Motor neuron (in vitro differentiated cells): ENCODE data around the gene OR14C36. TPM values are rescaled to one million over a fixed set of nuclear protein-coding genes. Genes with fewer than 3 reads are reported as not detected.
"Not testable (repeated sequence)": the region's sequence is repeated elsewhere in the genome, so short reads cannot be mapped to it uniquely, and the experiment has no call there.

Experiments
- ATAC-seq, 8 experiments: fragments of 200-7000 bp; cut with Tn5 transposase; replicated peaks in 6 of 8; 2 replicates each; pipeline ENCODE4 v1.8.0; 2021; ENCODE audit warnings: mild to moderate bottlenecking in 8 of 8, moderate library complexity in 8 of 8
- H3K27ac ChIP-seq, 2 donors: fragments of 250-450 bp; sonication (Bioruptor Pico); 2 replicates each; pipeline ENCODE4 v1.9.0; 2021; ENCODE audit warnings: antibody characterized with exemption in 2 of 2, mild to moderate bottlenecking in 2 of 2, moderate library complexity in 1 of 2
- H3K4me1 ChIP-seq, 2 donors: fragments of 250-450 bp; sonication (Bioruptor Pico); replicated peaks in 1 of 2; 2 replicates each; pipeline ENCODE4 v1.6.1; 2021; ENCODE audit warnings: antibody characterized with exemption in 2 of 2, mild to moderate bottlenecking in 2 of 2, moderate library complexity in 1 of 2
- H3K4me3 ChIP-seq, 5 donors: fragments of 250-450 bp; sonication (Bioruptor Pico); 2 replicates each; pipeline ENCODE4 v1.9.0; 2021; ENCODE audit warnings: antibody characterized with exemption in 5 of 5, mild to moderate bottlenecking in 5 of 5, moderate library complexity in 4 of 5
- WGBS, 10 experiments: fragments of 450-650 bp; shearing (Covaris generic); methylation state at CpG; one replicate each; pipeline ENCODE4 v1.0.0; 2022; 5-methylcytosine and 5-hydroxymethylcytosine counted together
- in situ Hi-C, 9 experiments: fragments of 400-800 bp; cut with MboI; loops; one replicate each; pipeline ENCODE4 v1.15.0; 2021; ENCODE audit warnings: low sequenced_read_pairs in 9 of 9, low pct_unique_long_range_greater_than_20kb in 2 of 9; ENCODE audit not compliant: unreplicated experiment in 9 of 9
- total RNA-seq, 8 experiments: library from RNA; unstranded; fragments of 300-600 nt; gene quantifications; 2 replicates each; pipeline versions ENCODE4 v1.2.3 to v1.2.4, GENCODE V29; 2022

Gene OR14C36, protein sequence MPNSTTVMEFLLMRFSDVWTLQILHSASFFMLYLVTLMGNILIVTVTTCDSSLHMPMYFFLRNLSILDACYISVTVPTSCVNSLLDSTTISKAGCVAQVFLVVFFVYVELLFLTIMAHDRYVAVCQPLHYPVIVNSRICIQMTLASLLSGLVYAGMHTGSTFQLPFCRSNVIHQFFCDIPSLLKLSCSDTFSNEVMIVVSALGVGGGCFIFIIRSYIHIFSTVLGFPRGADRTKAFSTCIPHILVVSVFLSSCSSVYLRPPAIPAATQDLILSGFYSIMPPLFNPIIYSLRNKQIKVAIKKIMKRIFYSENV
- total RNA-seq = under 1 TPM in 3 of 8 experiments, not detected in 5; 0.32 to 0.52 (median 0.49) TPM

GRCh38 chr1:248348475-248348874, at the start of gene OR14C36:
OR14C36 (plus strand) TSS chr1:248348775; CDS start chr1:248348775, 0 bp downstream.
- ATAC-seq = no peak
- Histone ChIP-seq H3K4me1 (no peaks in the 10 kb centered on the region), H3K27ac (no peak within 1 kb of the TSS), H3K4me3 (no peak within 1 kb of the TSS)
- 23 to 56% (median 38%) methylated on average over 2 to 4 of the region's 4 CpGs; no CpG with 5 or more reads in 1 of the 10 experiments for WGBS, 10 experiments
- in situ Hi-C loops = no loop called here

GRCh38 chr1:248303324-248303723, 45.3 kb upstream of the OR14C36 start, which contains the start of gene OR2T12:
OR2T12 (minus strand) TSS chr1:248303424; CDS start chr1:248295578, 7,846 bp downstream.
- no peak within 1 kb of the TSS for H3K4me3 ChIP-seq
- H3K27ac ChIP-seq = no peak within 1 kb of the TSS
- no peak for ATAC-seq
- no peaks in the 10 kb centered on the region for H3K4me1 ChIP-seq
- in situ Hi-C loops = no loop called here
- WGBS, 10 experiments = 7 to 64% (median 44%) methylated on average over 1 of the region's 1 CpG

DNA sequence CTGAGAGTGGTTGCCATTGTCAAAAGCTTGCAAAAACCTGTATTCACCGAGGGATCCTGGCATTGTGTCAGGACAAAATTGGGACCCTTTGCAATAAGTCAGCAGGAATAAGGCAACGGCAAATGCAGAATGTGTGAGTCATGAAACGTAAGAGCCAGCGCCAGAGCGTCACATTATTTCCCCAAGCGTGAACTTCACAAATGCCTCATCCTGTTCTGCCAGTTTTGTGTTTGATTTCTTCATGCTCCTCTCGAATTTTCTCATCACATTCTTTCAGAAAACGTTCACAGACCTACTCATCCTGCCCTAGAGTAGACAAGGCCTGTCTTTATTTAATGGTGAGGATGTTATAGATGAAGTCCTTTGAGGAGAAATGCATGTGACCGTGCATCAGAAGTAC, 42.9 kb upstream of the OR14C36 start:
- H3K4me3 ChIP-seq, H3K27ac ChIP-seq, in situ Hi-C loops, H3K4me1 ChIP-seq, ATAC-seq: not testable (repeated sequence)
- WGBS, 10 experiments = 7 to 100% (median 88%) methylated on average over 1 to 3 of the region's 9 CpGs; no CpG with 5 or more reads in 5 of the 10 experiments

- Histone ChIP-seq H3K4me3 (no peak overlapping the region), H3K4me1 (no peaks in the 10 kb centered on the region), H3K27ac (no peak overlapping the region)
- in situ Hi-C loops = no loop called here
- ATAC-seq = no peak
- 0 to 77% (median 66%) methylated on average over 1 to 14 of the region's 19 CpGs; no CpG with 5 or more reads in 3 of the 10 experiments for WGBS, 10 experiments
Measured at GRCh38 chr1:248306103-248306502, 42.5 kb upstream of the OR14C36 start.

DNA sequence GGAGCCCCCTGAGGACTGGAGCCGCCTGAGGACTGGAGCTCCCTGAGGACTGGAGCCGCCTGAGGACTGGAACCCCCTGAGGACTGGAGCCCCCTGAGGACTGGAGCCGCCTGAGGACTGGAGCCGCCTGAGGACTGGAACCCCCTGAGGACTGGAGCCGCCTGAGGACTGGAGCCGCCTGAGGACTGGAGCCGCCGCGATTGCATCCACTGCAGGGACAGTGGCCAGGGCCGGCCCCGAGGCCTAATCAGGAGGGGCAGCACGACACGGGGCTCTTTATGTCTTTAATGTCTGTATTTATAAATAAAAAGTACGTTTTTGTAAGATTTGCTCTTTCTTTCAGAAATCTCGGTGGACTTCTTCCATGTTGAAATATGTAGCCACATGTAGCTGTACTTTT, 41.8 kb upstream of the OR14C36 start:
- H3K4me1 ChIP-seq, in situ Hi-C loops, H3K4me3 ChIP-seq, ATAC-seq, H3K27ac ChIP-seq: not testable (repeated sequence)
- WGBS, 10 experiments = 22 to 72% (median 54%) methylated on average over 2 to 9 of the region's 15 CpGs

DNA sequence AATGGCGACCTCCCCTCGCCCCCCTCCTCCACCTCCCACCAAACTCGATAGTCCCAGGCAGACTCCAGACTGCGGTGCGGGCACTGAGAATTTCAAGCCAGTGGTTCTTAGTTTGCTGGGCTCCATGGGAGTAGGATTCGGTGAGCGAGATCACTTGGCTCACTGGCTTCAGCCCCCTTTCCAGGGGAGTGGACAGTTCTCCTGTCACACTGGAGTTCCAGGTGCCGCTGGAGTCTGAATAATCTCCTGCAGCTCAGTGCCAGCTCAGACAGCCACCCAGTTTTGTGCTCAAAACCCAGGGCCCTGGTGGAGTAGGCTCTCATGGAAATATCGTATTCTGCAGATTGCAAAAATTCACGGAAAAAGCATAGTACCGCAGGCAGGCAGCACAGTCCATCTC, 31.8 kb upstream of the OR14C36 start:
- in situ Hi-C loops = no loop called here
- H3K27ac ChIP-seq = no peak overlapping the region
- no peaks in the 10 kb centered on the region for H3K4me1 ChIP-seq
- H3K4me3 ChIP-seq = no peak overlapping the region
- 0 to 76% (median 66%) methylated on average over 1 to 9 of the region's 11 CpGs; no CpG with 5 or more reads in 4 of the 10 experiments for WGBS, 10 experiments
- no peak for ATAC-seq

DNA sequence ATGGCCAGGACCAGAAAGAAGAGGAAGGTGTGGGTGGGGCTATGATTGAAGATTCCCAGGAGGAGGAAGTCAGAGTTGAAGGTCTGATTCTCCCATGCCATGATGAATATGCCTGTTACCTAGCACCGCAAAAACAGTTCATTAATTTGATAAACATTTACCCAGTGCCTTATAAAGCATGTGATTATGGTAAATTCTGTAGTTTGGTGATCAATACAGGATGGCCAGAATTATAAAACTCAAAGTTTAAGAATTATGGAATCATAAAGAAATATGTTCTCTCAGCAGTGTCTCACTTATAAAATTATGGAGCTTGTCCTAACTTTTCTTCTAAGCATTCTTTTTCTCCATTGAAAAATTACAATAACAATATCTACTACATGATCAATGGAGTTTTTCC, 24.1 kb upstream of the OR14C36 start, which contains the start of gene OR2M7:
Gene OR2M7 (minus strand): TSS at position 101 of the 400 bp plus-strand sequence. CDS start 0 bp downstream, at position 101.
- no peak for ATAC-seq
- WGBS, 10 experiments = 0 to 89% (median 52%) methylated on average over 1 of the region's 1 CpG; no CpG with 5 or more reads in 4 of the 10 experiments
- in situ Hi-C loops = no loop called here
- Histone ChIP-seq H3K27ac (no peak within 1 kb of the TSS), H3K4me3 (no peak within 1 kb of the TSS), H3K4me1 (no peaks in the 10 kb centered on the region)

GRCh38 chr1:248343451-248343850, 5.1 kb upstream of the OR14C36 start:
- WGBS, 10 experiments = 0 to 43% (median 15%) methylated on average over 1 to 3 of the region's 3 CpGs; no CpG with 5 or more reads in 1 of the 10 experiments
- H3K27ac ChIP-seq = no peak overlapping the region
- H3K4me1 ChIP-seq = no peaks in the 10 kb centered on the region
- H3K4me3 ChIP-seq = no peak overlapping the region
- no peak for ATAC-seq
- in situ Hi-C loops = no loop called here

- 7 to 74% (median 45%) methylated on average over 1 to 3 of the region's 3 CpGs; no CpG with 5 or more reads in 3 of the 10 experiments for WGBS, 10 experiments
- in situ Hi-C loops = no loop called here
- no peaks in the 10 kb centered on the region for H3K4me1 ChIP-seq
- no peak overlapping the region for H3K27ac ChIP-seq
- no peak overlapping the region for H3K4me3 ChIP-seq
- no peak for ATAC-seq
Measured at GRCh38 chr1:248359415-248359814, 10.8 kb downstream of the OR14C36 start.

DNA sequence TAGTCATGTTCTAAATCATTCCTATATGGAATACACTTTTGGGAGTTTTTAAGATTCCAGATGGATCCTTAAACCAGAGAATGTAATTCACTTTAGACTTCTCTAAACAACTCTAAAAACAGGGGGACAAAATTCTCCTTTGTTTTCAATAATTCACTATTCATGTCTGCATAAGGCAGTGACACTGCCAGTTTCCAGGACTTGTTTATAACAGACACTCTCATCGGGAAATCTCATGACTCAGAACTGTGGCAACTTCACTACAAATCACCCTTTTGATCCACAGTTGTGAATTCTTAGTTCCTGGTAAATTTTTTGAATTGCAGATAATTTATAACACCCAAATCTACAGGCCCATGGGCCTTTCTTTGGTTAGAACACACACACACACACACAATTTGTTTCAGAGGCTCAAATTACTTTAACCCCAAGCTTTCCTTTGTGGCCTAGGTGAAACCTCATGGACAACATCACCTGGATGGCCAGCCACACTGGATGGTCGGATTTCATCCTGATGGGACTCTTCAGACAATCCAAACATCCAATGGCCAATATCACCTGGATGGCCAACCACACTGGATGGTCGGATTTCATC, 12.6 kb downstream of the OR14C36 start, which contains the start of gene OR2T4:
Gene OR2T4 (plus strand): TSS at position 545 of the 595 bp plus-strand sequence. CDS start 0 bp downstream, at position 545.
- H3K4me3 ChIP-seq = no peak within 1 kb of the TSS
- H3K27ac ChIP-seq = no peak within 1 kb of the TSS
- ATAC-seq = no peak
- 0 to 43% (median 16%) methylated on average over 1 to 3 of the region's 3 CpGs; no CpG with 5 or more reads in 1 of the 10 experiments for WGBS, 10 experiments
- in situ Hi-C loops = no loop called here
- H3K4me1 ChIP-seq = no peaks in the 10 kb centered on the region

DNA sequence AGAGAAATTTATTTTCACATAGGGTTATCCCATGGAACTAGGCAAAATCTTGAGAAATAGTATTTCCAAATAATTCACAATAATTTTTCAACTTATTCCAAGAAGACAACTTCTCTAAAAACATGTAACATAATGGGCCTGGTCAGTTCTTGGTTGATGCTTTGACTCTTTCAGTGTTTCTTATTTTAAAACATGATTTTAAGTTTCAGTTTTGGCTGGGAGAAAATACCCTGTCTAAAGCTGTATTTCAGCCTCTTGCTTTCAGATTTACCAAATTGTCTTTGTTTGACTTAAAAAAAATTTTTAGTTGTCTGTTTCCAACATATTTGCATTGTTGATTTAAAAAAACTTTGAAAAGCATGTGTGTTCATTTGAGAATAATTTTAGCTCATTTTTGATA, 18.0 kb downstream of the OR14C36 start:
- no peak overlapping the region for H3K4me3 ChIP-seq
- in situ Hi-C loops = no loop called here
- ATAC-seq = no peak
- no peaks in the 10 kb centered on the region for H3K4me1 ChIP-seq
- H3K27ac ChIP-seq = no peak overlapping the region

GRCh38 chr1:248372394-248372793, 23.8 kb downstream of the OR14C36 start:
- no peak for ATAC-seq
- Histone ChIP-seq H3K27ac (no peak overlapping the region), H3K4me1 (no peaks in the 10 kb centered on the region), H3K4me3 (no peak overlapping the region)
- in situ Hi-C loops = no loop called here
- WGBS, 10 experiments = 0 to 52% (median 27%) methylated on average over 1 to 5 of the region's 5 CpGs; no CpG with 5 or more reads in 2 of the 10 experiments

DNA sequence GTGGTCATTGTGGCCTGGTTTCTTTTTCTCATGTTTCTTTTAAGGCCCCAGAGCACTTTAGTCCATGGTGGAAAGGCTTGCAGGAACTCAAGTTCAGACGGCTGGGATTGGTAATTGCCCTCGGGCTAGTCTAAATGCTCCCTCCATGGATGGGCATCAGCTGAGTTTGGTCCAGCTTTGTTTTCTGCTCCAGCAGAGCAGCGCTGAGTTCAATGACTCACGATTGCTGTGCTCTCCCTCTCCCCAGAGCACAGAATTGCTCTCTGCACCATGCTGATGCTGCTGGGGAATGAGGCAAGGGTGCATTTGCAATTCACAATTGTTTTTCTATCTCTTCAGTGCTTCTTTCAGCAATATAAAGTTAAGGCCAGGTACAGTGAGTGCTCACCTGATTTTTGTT, 25.2 kb downstream of the OR14C36 start:
- WGBS, 10 experiments = 3 to 58% (median 38%) methylated on average over 1 to 4 of the region's 4 CpGs; no CpG with 5 or more reads in 3 of the 10 experiments
- no peak overlapping the region for H3K27ac ChIP-seq
- no peak overlapping the region for H3K4me3 ChIP-seq
- in situ Hi-C loops = no loop called here
- ATAC-seq = no peak
- no peaks in the 10 kb centered on the region for H3K4me1 ChIP-seq
